ENCODE measurements around the gene RPRD1B. TPM values are rescaled to one million over a fixed set of nuclear protein-coding genes. Genes with fewer than 3 reads are reported as not detected.

Gene RPRD1B
- total and polyA plus RNA-seq, 2 of the 13 experiments (the other 11 are each of a cell fraction or from before 2014, with no cell fraction given): 31.1 to 41.5 TPM

GRCh38 chr20:38032585-38033329 is 789 bp upstream of the RPRD1B start (continued):
- TF ChIP-seq FOXC1 (CRISPR knock-in tag; IDR thresholded peaks at IDR 0.05; ENCODE audit: borderline replicate concordance) (peak; percentile 7; the same call in 1 of the 2 replicates), FOXO4 (CRISPR knock-in tag; conservative IDR thresholded peaks at IDR 0.05) (peak; percentile 65; the same call in 1 of the 2 replicates), GFI1 (CRISPR knock-in tag; IDR thresholded peaks at IDR 0.05; ENCODE audit: borderline replicate concordance) (0 out of 2 replicates have a peak, but pooled peaks have one; percentile 59), YEATS4 (CRISPR knock-in tag; IDR thresholded peaks at IDR 0.05; ENCODE audit: borderline replicate concordance) (no peak), LCORL (IDR thresholded peaks at IDR 0.05) (no peak), LCORL (CRISPR knock-in tag; IDR thresholded peaks at IDR 0.05) (no peak), MNT (IDR thresholded peaks at IDR 0.05) (peak; percentile 57), SATB2 (CRISPR knock-in tag; IDR thresholded peaks at IDR 0.05) (no peak), ARNTL (CRISPR knock-in tag; IDR thresholded peaks at IDR 0.05) (no peak), CHCHD3 (CRISPR knock-in tag; IDR thresholded peaks at IDR 0.05) (no peak), MEIS2 (CRISPR knock-in tag; IDR thresholded peaks at IDR 0.05) (peak; percentile 41; the same call in 1 of the 2 replicates), SNAPC2 (CRISPR knock-in tag; IDR thresholded peaks at IDR 0.05) (no peak), ZBTB38 (CRISPR knock-in tag; IDR thresholded peaks at IDR 0.05) (peak; percentile 97), ZC3H4 (CRISPR knock-in tag; IDR thresholded peaks at IDR 0.05; ENCODE audit: borderline replicate concordance) (peak; percentile 6; the same call in 1 of the 2 replicates), LRRFIP1 (CRISPR knock-in tag; conservative IDR thresholded peaks at IDR 0.05) (no peak), ZNF263 (CRISPR knock-in tag; IDR thresholded peaks at IDR 0.05) (peak; percentile 16; the same call in 1 of the 2 replicates)
- TF ChIP-seq, protein P1, sequence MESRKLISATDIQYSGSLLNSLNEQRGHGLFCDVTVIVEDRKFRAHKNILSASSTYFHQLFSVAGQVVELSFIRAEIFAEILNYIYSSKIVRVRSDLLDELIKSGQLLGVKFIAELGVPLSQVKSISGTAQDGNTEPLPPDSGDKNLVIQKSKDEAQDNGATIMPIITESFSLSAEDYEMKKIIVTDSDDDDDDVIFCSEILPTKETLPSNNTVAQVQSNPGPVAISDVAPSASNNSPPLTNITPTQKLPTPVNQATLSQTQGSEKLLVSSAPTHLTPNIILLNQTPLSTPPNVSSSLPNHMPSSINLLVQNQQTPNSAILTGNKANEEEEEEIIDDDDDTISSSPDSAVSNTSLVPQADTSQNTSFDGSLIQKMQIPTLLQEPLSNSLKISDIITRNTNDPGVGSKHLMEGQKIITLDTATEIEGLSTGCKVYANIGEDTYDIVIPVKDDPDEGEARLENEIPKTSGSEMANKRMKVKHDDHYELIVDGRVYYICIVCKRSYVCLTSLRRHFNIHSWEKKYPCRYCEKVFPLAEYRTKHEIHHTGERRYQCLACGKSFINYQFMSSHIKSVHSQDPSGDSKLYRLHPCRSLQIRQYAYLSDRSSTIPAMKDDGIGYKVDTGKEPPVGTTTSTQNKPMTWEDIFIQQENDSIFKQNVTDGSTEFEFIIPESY (CRISPR knock-in tag; IDR thresholded peaks at IDR 0.05): peak; percentile 7; the same call in 1 of the 2 replicates
- TF ChIP-seq, protein P2, sequence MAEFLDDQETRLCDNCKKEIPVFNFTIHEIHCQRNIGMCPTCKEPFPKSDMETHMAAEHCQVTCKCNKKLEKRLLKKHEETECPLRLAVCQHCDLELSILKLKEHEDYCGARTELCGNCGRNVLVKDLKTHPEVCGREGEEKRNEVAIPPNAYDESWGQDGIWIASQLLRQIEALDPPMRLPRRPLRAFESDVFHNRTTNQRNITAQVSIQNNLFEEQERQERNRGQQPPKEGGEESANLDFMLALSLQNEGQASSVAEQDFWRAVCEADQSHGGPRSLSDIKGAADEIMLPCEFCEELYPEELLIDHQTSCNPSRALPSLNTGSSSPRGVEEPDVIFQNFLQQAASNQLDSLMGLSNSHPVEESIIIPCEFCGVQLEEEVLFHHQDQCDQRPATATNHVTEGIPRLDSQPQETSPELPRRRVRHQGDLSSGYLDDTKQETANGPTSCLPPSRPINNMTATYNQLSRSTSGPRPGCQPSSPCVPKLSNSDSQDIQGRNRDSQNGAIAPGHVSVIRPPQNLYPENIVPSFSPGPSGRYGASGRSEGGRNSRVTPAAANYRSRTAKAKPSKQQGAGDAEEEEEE (CRISPR knock-in tag; IDR thresholded peaks at IDR 0.05; ENCODE audit: borderline replicate concordance): no peak
